Immature natural killer cell (primary cell): ENCODE results near the gene ITGAX. TPM values are rescaled to one million over a fixed set of nuclear protein-coding genes. Genes with fewer than 3 reads are reported as not detected.
"Not testable (repeated sequence)": the region's sequence is repeated elsewhere in the genome, so short reads cannot be mapped to it uniquely, and the experiment has no call there.

Experiments
- DNase-seq, 3 donors: peaks; one replicate each; pipeline ENCODE4 v3.0.0; 2022; ENCODE audit warnings: mixed read lengths in 1 of 3
- H3K27ac Mint-ChIP-seq, 6 donors: one replicate each; pipeline ENCODE4 v1.8.0; 2020; ENCODE audit warnings: mixed read lengths in 6 of 6, mild to moderate bottlenecking in 5 of 6, inconsistent platforms in 4 of 6, moderate library complexity in 3 of 6
- H3K27me3 Mint-ChIP-seq, 3 donors: one replicate each; pipeline ENCODE4 v1.8.0; 2020 to 2021; ENCODE audit warnings: low read depth in 3 of 3, mild to moderate bottlenecking in 3 of 3, mixed read lengths in 3 of 3, moderate library complexity in 3 of 3, inconsistent platforms in 1 of 3
- H3K36me3 Mint-ChIP-seq, 3 donors: one replicate each; pipeline ENCODE4 v1.8.0; 2020; ENCODE audit warnings: mixed read lengths in 3 of 3, inconsistent platforms in 2 of 3, mild to moderate bottlenecking in 2 of 3
- H3K4me1 Mint-ChIP-seq, 2 donors: one replicate each; pipeline ENCODE4 v1.8.0; 2020; ENCODE audit warnings: inconsistent platforms in 2 of 2, mild to moderate bottlenecking in 2 of 2, mixed read lengths in 2 of 2, moderate library complexity in 1 of 2
- H3K4me3 Mint-ChIP-seq, 5 donors: one replicate each; pipeline ENCODE4 v1.8.0; 2020; ENCODE audit warnings: mild to moderate bottlenecking in 5 of 5, mixed read lengths in 5 of 5, inconsistent platforms in 3 of 5, moderate library complexity in 3 of 5
- H3K9me3 Mint-ChIP-seq, 6 donors: one replicate each; pipeline ENCODE4 v1.8.0; 2020; ENCODE audit warnings: mild to moderate bottlenecking in 6 of 6, mixed read lengths in 6 of 6, inconsistent platforms in 4 of 6, moderate library complexity in 3 of 6
- polyA plus RNA-seq, 3 donors: library from polyadenylated mRNA; unstranded; fragments of 300-500 nt; fragmentation: Illumina TruSeq; gene quantifications; one replicate each; pipeline ENCODE4 v1.2.3, GENCODE V29; 2021

Gene ITGAX
- polyA plus RNA-seq, 3 donors from 2014 or later, result 41.6 to 82.9 (median 47.9) TPM

GRCh38 chr16:31331807-31332301 lies 23.1 kb upstream of the ITGAX start:
- no peaks in the 10 kb centered on the region for H3K9me3 Mint-ChIP-seq
- H3K4me1 Mint-ChIP-seq, result peaks cover 37 to 53% of the 10 kb centered on the region in 2 donors

GRCh38 chr16:31332544-31332943 lies 22.4 kb upstream of the ITGAX start:
- Mint-ChIP-seq H3K27me3 (peaks cover under 1 to 5% (median 1%) of the 10 kb centered on the region in 3 donors), H3K4me1 (peaks cover 36 to 53% of the 10 kb centered on the region in 2 donors), H3K4me3 (peak overlapping the region in 1 of 5 donors; percentile 10), H3K27ac (peak overlapping the region in 1 of 6 donors; percentile 79), H3K36me3 (peaks cover 29 to 45% (median 34%) of the 10 kb centered on the region in 3 donors), H3K9me3 (no peaks in the 10 kb centered on the region)
- DNase-seq, result no peak

More at GRCh38 chr16:31331807-31332301, 23.1 kb upstream of the ITGAX start:
- Mint-ChIP-seq H3K27ac (peak overlapping the region in 4 of 6 donors; percentile 34 to 79 (median 71)), H3K4me3 (peak overlapping the region in 4 of 5 donors; percentile 7 to 79 (median 23)), H3K36me3 (peaks cover 32 to 51% (median 38%) of the 10 kb centered on the region in 3 donors), H3K27me3 (peaks cover 0 to 5% (median 1%) of the 10 kb centered on the region in 3 donors)
- no peak for DNase-seq

GRCh38 chr16:31333686-31334649 lies 21.0 kb upstream of the ITGAX start:
- DNase-seq, result peak in 2 of 3 donors; percentile 46 to 55
- Mint-ChIP-seq H3K27me3 (peaks cover 1 to 6% (median 3%) of the 10 kb centered on the region in 3 donors), H3K36me3 (peaks cover 20 to 31% (median 21%) of the 10 kb centered on the region in 3 donors), H3K27ac (peak overlapping the region in 4 of 6 donors; percentile 22 to 73 (median 53)), H3K4me1 (peaks cover 32 to 47% of the 10 kb centered on the region in 2 donors), H3K9me3 (peaks cover 0 to 4% (median 0%) of the 10 kb centered on the region in 6 donors), H3K4me3 (no peak overlapping the region)

- Mint-ChIP-seq H3K4me1 (peaks cover 30 to 48% of the 10 kb centered on the region in 2 donors), H3K9me3 (peaks cover 0 to 5% (median 0%) of the 10 kb centered on the region in 6 donors), H3K4me3 (no peak overlapping the region), H3K27me3 (peaks cover 1 to 6% (median 6%) of the 10 kb centered on the region in 3 donors), H3K27ac (peak overlapping the region in 1 of 6 donors; percentile 28), H3K36me3 (peaks cover 15 to 22% (median 16%) of the 10 kb centered on the region in 3 donors)
- no peak for DNase-seq
Observed at GRCh38 chr16:31334934-31335333, 20.0 kb upstream of the ITGAX start.

- Mint-ChIP-seq H3K9me3 (peaks cover 0 to 5% (median 0%) of the 10 kb centered on the region in 6 donors), H3K36me3 (peaks cover 15 to 17% (median 16%) of the 10 kb centered on the region in 3 donors), H3K27me3 (peaks cover 1 to 7% (median 6%) of the 10 kb centered on the region in 3 donors), H3K4me3 (no peak overlapping the region), H3K4me1 (peaks cover 29 to 46% of the 10 kb centered on the region in 2 donors), H3K27ac (peak overlapping the region in 2 of 6 donors; percentile 45 to 49)
- DNase-seq, result no peak
Observed at GRCh38 chr16:31335431-31335830, 19.5 kb upstream of the ITGAX start.

- H3K27ac Mint-ChIP-seq, DNase-seq, H3K36me3 Mint-ChIP-seq, H3K9me3 Mint-ChIP-seq, H3K4me3 Mint-ChIP-seq: not testable (repeated sequence)
- Mint-ChIP-seq H3K27me3 (peaks cover 0 to 17% (median 3%) of the 10 kb centered on the region in 3 donors), H3K4me1 (peaks cover 18 to 30% of the 10 kb centered on the region in 2 donors)
Observed at GRCh38 chr16:31338166-31338685, 16.8 kb upstream of the ITGAX start.

GRCh38 chr16:31344712-31345111 lies 10.3 kb upstream of the ITGAX start:
- peak overlapping the region in 4 of 6 donors; percentile 8 to 54 (median 22) for H3K27ac Mint-ChIP-seq
- peaks cover 0 to 7% (median 3%) of the 10 kb centered on the region in 3 donors for H3K36me3 Mint-ChIP-seq
- H3K4me1 Mint-ChIP-seq, result peaks cover 48 to 51% of the 10 kb centered on the region in 2 donors
- no peaks in the 10 kb centered on the region for H3K9me3 Mint-ChIP-seq
- DNase-seq, result peak; percentile 60 to 67 (median 63)
- peak overlapping the region; percentile 61 to 85 (median 74) for H3K4me3 Mint-ChIP-seq
- H3K27me3 Mint-ChIP-seq, result peaks cover 15 to 22% (median 16%) of the 10 kb centered on the region in 3 donors

GRCh38 chr16:31347445-31347844 lies 7.5 kb upstream of the ITGAX start:
- Mint-ChIP-seq H3K27ac (peak overlapping the region in 1 of 6 donors; percentile 12), H3K27me3 (peaks cover 14 to 17% (median 15%) of the 10 kb centered on the region in 3 donors), H3K9me3 (no peaks in the 10 kb centered on the region), H3K36me3 (peaks cover 0 to 7% (median 3%) of the 10 kb centered on the region in 3 donors), H3K4me3 (no peak overlapping the region), H3K4me1 (peaks cover 71 to 74% of the 10 kb centered on the region in 2 donors)
- no peak for DNase-seq

- Mint-ChIP-seq H3K9me3 (no peaks in the 10 kb centered on the region), H3K4me1 (peaks cover 79 to 85% of the 10 kb centered on the region in 2 donors), H3K27me3 (peaks cover 9 to 17% (median 15%) of the 10 kb centered on the region in 3 donors)
Observed at GRCh38 chr16:31348579-31348978, 6.4 kb upstream of the ITGAX start.

GRCh38 chr16:31350275-31351005 lies 4.5 kb upstream of the ITGAX start:
- DNase-seq, result peak; percentile 64 to 71 (median 69)
- Mint-ChIP-seq H3K36me3 (peaks cover 0 to 10% (median 0%) of the 10 kb centered on the region in 3 donors), H3K4me3 (peak overlapping the region; percentile 18 to 63 (median 51)), H3K4me1 (peaks cover 83 to 87% of the 10 kb centered on the region in 2 donors), H3K27ac (peak overlapping the region; percentile 56 to 82 (median 74)), H3K27me3 (peaks cover 4 to 14% (median 10%) of the 10 kb centered on the region in 3 donors), H3K9me3 (no peaks in the 10 kb centered on the region)

More at GRCh38 chr16:31348579-31348978, 6.4 kb upstream of the ITGAX start:
- no peak for DNase-seq
- Mint-ChIP-seq H3K27ac (peak overlapping the region in 3 of 6 donors; percentile 2 to 34 (median 33)), H3K36me3 (peaks cover 0 to 7% (median 0%) of the 10 kb centered on the region in 3 donors), H3K4me3 (no peak overlapping the region)

- Mint-ChIP-seq H3K36me3 (peaks cover 0 to 10% (median 0%) of the 10 kb centered on the region in 3 donors), H3K4me3 (peak overlapping the region in 2 of 5 donors; percentile 4 to 56), H3K27me3 (peaks cover 4 to 11% (median 4%) of the 10 kb centered on the region in 3 donors), H3K9me3 (no peaks in the 10 kb centered on the region), H3K27ac (peak overlapping the region in 5 of 6 donors; percentile 79 to 89 (median 83)), H3K4me1 (peaks cover 90% of the 10 kb centered on the region in 2 donors)
- no peak for DNase-seq
Observed at GRCh38 chr16:31351246-31351941, 3.6 kb upstream of the ITGAX start.

GRCh38 chr16:31351942-31352325 lies 3.0 kb upstream of the ITGAX start:
- peak overlapping the region; percentile 46 to 57 (median 52) for H3K4me3 Mint-ChIP-seq

More at GRCh38 chr16:31351942-31352325, 3.0 kb upstream of the ITGAX start:
- peak in 2 of 3 donors; percentile 35 to 41 for DNase-seq
- peak overlapping the region; percentile 25 to 89 (median 83) for H3K27ac Mint-ChIP-seq
- peaks cover 90 to 91% of the 10 kb centered on the region in 2 donors for H3K4me1 Mint-ChIP-seq
- no peaks in the 10 kb centered on the region for H3K9me3 Mint-ChIP-seq
- peaks cover 0 to 10% (median 2%) of the 10 kb centered on the region in 3 donors for H3K36me3 Mint-ChIP-seq
- H3K27me3 Mint-ChIP-seq, result peaks cover 4 to 13% (median 6%) of the 10 kb centered on the region in 3 donors
